Activated B cell treated with CpG ODN at 0.5 μM for 24 hours (primary cell): ENCODE data around the gene TRPM6. TPM values are rescaled to one million over a fixed set of nuclear protein-coding genes. Genes with fewer than 3 reads are reported as not detected.

Source experiments
- ATAC-seq: fragments of 200-7000 bp; cut with Tn5 transposase; one replicate; pipeline ENCODE4 v1.10.0; 2021; ENCODE audit warnings: low read depth, mild to moderate bottlenecking, moderate library complexity
- CTCF ChIA-PET: fragments of 350-600 bp; sonication (Branson Sonifier 250); formaldehyde crosslinking; loops from one replicate; lab custom pipeline; 2021; ENCODE audit warnings: antibody characterized with exemption; lab: Charles Lee
- POLR2A ChIA-PET: fragments of 350-600 bp; sonication (Branson Sonifier 250); formaldehyde crosslinking; loops from one replicate; lab custom pipeline; 2021; ENCODE audit warnings: antibody characterized with exemption; lab: Charles Lee
- DNase-seq: peaks from one replicate; pipeline ENCODE4 v3.0.0; 2022
- H3K27ac Mint-ChIP-seq: one replicate; pipeline ENCODE4 v1.8.0; 2020; ENCODE audit warnings: mixed read lengths
- H3K27me3 Mint-ChIP-seq: one replicate; pipeline ENCODE4 v1.8.0; 2021; ENCODE audit warnings: mixed read lengths
- H3K36me3 Mint-ChIP-seq: one replicate; pipeline ENCODE4 v1.8.0; 2021; ENCODE audit warnings: low read depth, mixed read lengths
- H3K4me1 Mint-ChIP-seq: one replicate; pipeline ENCODE4 v1.8.0; 2021; ENCODE audit warnings: mixed read lengths
- H3K4me3 Mint-ChIP-seq: one replicate; pipeline ENCODE4 v1.8.0; 2020; ENCODE audit warnings: mild to moderate bottlenecking, mixed read lengths
- H3K9me3 Mint-ChIP-seq: one replicate; pipeline ENCODE4 v1.8.0; 2020; ENCODE audit warnings: mixed read lengths
- CTCF ChIP-seq: fragments of 200-600 bp; IDR thresholded peaks from one replicate; pipeline ENCODE4 v1.8.0; 2022; ENCODE audit warnings: antibody characterized with exemption, mild to moderate bottlenecking
- intact Hi-C: fragments of 100-400 bp; cut with micrococcal nuclease; formaldehyde crosslinking; loops from one replicate; pipeline ENCODE4 v1.15.1; 2024
- total RNA-seq: library from RNA; stranded (reverse); gene quantifications from 2 replicates; pipeline ENCODE4 v1.2.3, GENCODE V29; 2022

TRPM6 gene
- total RNA-seq, 1 donor from 2014 or later, result not detected

GRCh38 chr9:74721696-74722660 lies 165.7 kb downstream of the TRPM6 start:
- Mint-ChIP-seq H3K9me3 (no peaks in the 10 kb centered on the region), H3K27ac (no peak overlapping the region), H3K27me3 (peaks cover 16% of the 10 kb centered on the region), H3K36me3 (no peaks in the 10 kb centered on the region), H3K4me3 (no peak overlapping the region), H3K4me1 (no peaks in the 10 kb centered on the region)
- TF ChIP-seq CTCF, result no peak
- CTCF ChIA-PET, result no interaction called here
- DNase-seq (no peak), ATAC-seq (no peak)
- POLR2A ChIA-PET, result no interaction called here
- intact Hi-C loops, result no loop called here

- TF ChIP-seq CTCF, result no peak
- DNase-seq, result no peak
- intact Hi-C loops, result no loop called here
- Mint-ChIP-seq H3K9me3 (no peaks in the 10 kb centered on the region), H3K4me1 (no peaks in the 10 kb centered on the region), H3K27me3 (peaks cover 16% of the 10 kb centered on the region), H3K4me3 (no peak overlapping the region), H3K27ac (no peak overlapping the region), H3K36me3 (no peaks in the 10 kb centered on the region)
- POLR2A ChIA-PET, result no interaction called here
- CTCF ChIA-PET, result no interaction called here
- ATAC-seq, result no peak
Observed at GRCh38 chr9:74719306-74719705, 168.4 kb downstream of the TRPM6 start.

GRCh38 chr9:74718709-74719108 lies 169.0 kb downstream of the TRPM6 start:
- H3K4me3 Mint-ChIP-seq, result no peak overlapping the region
- H3K9me3 Mint-ChIP-seq, result no peaks in the 10 kb centered on the region
- ChIA-PET CTCF (no interaction called here), POLR2A (no interaction called here)
- intact Hi-C loops, result no loop called here
- DNase-seq (no peak), ATAC-seq (no peak)
- no peak for TF ChIP-seq CTCF
- H3K4me1 Mint-ChIP-seq, result no peaks in the 10 kb centered on the region
- H3K27me3 Mint-ChIP-seq, result peaks cover 16% of the 10 kb centered on the region
- no peak overlapping the region for H3K27ac Mint-ChIP-seq
- H3K36me3 Mint-ChIP-seq, result no peaks in the 10 kb centered on the region

- no peak overlapping the region for H3K4me3 Mint-ChIP-seq
Observed at GRCh38 chr9:74711341-74711740, 176.4 kb downstream of the TRPM6 start.

More at GRCh38 chr9:74711341-74711740, 176.4 kb downstream of the TRPM6 start:
- CTCF ChIA-PET, result no interaction called here
- no peak for DNase-seq
- H3K9me3 Mint-ChIP-seq, result no peaks in the 10 kb centered on the region
- no peak for TF ChIP-seq CTCF
- H3K36me3 Mint-ChIP-seq, result no peaks in the 10 kb centered on the region
- H3K27me3 Mint-ChIP-seq, result peaks cover 6% of the 10 kb centered on the region
- no peak overlapping the region for H3K27ac Mint-ChIP-seq
- POLR2A ChIA-PET, result no interaction called here
- no peak for ATAC-seq
- intact Hi-C loops, result no loop called here
- no peaks in the 10 kb centered on the region for H3K4me1 Mint-ChIP-seq
